Measurements from ENCODE around the gene ANKRD42.

ANKRD42 gene

DNA sequence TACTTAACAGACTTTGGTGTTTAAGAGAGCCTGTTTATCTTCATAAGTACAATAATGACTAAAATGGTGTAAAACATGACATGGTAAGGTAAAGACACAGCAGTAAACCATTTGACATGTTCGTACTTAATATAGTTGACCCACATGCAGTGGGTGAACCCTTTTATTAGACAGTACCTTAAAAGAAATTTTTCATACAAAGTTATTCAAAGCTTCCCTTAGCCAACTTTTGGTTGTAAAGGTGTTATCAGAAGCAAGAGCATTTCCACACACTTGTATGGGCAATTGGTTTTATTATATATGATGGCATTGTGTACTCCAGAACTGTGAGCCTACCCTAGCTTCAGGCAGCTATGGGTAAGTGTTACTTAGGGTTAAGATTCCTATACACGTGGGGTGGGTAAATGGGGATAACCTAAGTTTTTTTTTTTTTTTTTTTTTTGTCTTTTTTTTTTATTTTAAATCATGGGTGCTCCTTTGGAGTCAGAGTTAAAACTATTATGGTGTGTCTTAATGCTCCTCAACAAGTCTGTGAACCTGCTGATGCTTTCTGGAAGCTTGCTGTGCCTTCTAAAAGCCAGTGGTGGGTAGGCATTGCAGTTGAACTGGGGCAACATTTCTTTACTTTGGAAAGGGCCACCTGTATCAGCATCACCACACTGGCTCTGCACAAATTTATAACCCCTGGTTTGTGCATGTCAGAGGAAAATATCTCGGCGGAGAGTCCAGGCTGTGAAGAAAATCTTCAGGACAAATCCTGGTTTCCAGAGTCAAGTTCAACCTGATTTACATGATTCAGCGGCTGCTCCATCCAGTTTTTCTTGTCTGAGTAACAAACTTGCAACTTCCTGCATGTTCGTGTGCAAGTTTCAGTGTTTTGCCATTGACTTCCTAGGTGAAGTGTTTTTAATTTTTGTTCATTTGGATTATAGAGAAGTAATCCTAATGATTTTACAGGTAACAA lies 33.3 kb upstream of the ANKRD42 start:
- H3K4me3 ChIP-seq (ENCODE audit: low read length) = peak overlapping the region; percentile 94
- peak; percentile 52 for DNase-seq (ENCODE audit: low read depth)
- TF ChIP-seq CTCF (conservative IDR thresholded peaks at IDR 0.05; ENCODE audit: low read length) = no peak

DNA sequence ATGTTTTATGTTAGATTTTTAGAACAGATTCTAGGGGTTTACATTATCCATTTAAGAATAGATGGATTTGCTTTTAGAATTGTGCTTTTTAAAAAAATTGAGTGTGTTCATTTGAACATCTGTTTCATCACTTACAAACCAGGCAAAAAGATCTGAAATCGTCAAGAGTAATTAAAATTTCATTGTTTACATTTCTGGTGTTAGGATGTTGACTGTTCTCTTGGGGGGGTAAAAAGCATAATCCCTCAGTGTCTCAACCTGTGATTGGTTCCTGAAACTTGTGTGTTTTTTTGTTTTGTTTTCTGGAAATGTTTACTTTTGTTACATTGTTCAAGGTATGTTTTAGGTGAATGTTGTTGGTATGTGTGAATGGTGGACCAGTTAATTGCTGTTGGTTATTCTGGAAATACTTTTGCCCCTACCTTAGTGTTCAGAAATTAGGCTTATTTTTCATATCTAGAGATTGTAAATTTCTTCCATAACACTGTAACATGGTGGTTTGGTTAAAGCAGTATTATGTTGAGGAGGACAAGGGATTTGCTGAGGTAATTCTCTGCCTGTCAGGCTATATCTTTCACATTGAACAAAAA lies 31.8 kb upstream of the ANKRD42 start:
- TF ChIP-seq CTCF (conservative IDR thresholded peaks at IDR 0.05; ENCODE audit: low read length) = no peak
- DNase-seq (ENCODE audit: low read depth) = no peak
- H3K4me3 ChIP-seq (ENCODE audit: low read length) = no peak overlapping the region

DNA sequence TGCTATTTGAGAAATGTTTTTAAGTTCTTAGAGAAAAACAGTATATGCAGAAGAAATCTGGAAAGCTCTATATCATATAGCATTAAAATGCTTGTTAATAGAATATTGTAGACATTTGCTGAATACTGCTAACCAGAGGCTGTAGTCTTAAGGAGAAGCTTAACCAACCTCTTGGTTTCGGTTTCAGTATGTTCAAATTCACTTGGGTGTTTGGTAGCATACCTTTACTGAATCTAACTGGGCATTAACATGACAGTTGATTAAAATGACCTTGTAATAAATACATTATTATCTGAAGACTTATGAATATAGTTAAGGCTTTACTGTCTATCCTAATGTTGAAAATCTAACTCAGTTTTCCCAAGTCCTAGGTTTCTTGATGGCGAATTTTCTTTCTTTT lies 31.1 kb upstream of the ANKRD42 start:
- no peak for DNase-seq (ENCODE audit: low read depth)
- H3K4me3 ChIP-seq (ENCODE audit: low read length) = no peak overlapping the region
- no peak for TF ChIP-seq CTCF (conservative IDR thresholded peaks at IDR 0.05; ENCODE audit: low read length)

DNA sequence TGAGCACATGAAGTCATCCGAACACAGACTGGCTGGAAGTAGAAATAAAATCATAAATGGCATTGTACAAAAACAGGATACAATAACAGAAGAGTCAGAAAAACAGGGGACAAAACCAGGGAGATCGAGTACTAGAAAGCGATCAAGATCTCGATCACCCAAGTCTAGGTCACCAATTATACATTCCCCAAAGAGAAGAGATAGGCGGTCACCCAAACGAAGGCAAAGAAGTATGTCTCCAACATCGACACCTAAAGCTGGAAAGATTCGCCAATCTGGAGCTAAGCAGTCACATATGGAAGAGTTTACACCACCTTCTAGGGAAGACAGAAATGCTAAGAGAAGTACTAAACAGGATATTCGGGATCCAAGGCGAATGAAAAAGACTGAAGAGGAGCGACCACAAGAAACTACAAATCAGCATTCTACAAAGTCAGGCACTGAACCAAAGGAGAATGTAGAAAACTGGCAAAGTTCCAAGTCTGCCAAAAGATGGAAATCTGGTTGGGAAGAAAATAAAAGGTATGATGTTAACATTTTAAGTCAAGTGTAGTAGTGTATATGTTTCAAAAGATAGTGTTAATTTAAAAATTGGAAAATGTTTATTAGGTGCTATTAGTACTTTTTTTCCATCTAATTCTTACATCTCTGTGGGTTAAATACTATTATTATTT lies 27.2 kb upstream of the ANKRD42 start:
- H3K4me3 ChIP-seq (ENCODE audit: low read length) = no peak overlapping the region
- TF ChIP-seq CTCF (conservative IDR thresholded peaks at IDR 0.05; ENCODE audit: low read length) = no peak
- DNase-seq (ENCODE audit: low read depth) = no peak

DNA sequence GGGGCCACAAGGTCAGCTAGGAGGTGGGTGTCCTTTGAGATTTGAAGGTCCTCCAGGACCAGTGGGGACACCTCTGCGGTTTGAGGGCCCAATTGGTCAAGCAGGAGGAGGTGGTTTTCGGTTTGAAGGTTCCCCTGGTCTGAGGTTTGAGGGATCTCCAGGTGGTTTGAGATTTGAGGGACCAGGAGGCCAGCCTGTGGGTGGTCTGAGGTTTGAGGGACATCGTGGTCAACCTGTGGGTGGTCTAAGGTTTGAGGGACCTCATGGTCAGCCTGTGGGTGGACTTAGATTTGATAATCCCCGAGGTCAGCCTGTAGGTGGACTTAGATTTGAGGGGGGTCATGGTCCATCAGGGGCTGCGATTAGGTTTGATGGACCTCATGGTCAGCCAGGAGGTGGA lies 24.8 kb upstream of the ANKRD42 start:
- no peak for TF ChIP-seq CTCF (conservative IDR thresholded peaks at IDR 0.05; ENCODE audit: low read length)
- H3K4me3 ChIP-seq (ENCODE audit: low read length) = no peak overlapping the region
- no peak for DNase-seq (ENCODE audit: low read depth)

DNA sequence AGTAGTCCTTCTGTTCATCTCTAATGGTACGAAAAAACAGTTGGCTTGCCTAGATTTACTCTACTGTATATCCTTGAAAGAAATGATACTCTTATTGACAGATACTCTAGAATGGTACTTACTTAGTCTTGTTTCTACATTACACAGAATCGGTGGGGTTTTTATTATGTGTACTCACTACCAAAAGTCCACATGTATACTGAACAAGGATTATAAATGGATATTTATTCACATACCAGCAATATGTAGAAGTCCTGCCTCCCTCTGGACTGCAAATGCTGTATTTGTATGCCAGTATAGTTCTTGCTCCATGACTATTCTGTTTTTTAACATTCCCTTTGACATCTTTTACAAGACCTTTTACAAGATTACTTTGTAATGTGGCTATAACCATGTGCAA lies 22.6 kb upstream of the ANKRD42 start:
- DNase-seq (ENCODE audit: low read depth) = no peak
- no peak for TF ChIP-seq CTCF (conservative IDR thresholded peaks at IDR 0.05; ENCODE audit: low read length)
- no peak overlapping the region for H3K4me3 ChIP-seq (ENCODE audit: low read length)
